ENCODE data around the gene ARL3.

ARL3 gene

DNA sequence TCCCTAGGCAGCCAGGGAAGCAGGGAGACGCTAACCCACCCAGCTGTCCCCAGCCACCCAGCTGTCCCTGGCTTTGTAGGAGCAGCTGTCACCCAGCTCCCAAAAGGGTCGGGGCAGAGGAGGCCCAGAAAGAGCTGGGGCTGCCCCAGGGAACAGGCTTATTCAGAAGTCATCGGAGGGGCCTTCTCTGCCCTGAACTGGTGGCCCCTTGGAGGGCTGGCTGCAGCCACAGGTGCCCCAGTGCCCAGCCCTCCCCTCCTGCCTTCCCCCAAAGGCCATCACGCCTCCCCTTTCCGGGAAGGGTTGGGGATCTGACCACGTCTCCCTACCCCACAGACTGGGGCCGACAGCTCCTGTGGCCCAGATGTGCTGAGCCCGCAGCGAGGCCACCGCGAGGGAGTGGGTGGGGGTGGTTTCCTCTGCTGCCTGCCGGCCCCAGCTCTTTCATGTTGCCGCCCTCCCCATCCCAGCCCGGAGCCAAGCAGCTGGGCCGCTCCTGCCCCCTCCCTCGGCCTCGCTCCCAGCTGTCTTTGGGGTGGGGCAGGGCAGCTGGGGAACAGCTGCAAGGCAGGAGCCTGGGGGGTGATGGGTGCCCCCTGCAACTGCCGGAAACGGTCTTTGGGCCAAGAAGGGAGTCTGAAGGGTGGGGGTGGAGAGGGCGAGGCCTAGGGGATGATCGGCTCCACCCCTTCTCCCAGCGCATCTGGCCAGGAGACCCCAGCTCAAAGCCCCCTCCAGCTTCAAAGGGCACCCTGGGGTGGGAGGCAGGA, 53.1 kb downstream of the ARL3 start:
- no peak overlapping the region for H3K4me3 ChIP-seq (ENCODE audit: low read depth, low read length)
- DNase-seq (ENCODE audit: low read depth, low spot score), result no peak
- TF ChIP-seq, protein P1, sequence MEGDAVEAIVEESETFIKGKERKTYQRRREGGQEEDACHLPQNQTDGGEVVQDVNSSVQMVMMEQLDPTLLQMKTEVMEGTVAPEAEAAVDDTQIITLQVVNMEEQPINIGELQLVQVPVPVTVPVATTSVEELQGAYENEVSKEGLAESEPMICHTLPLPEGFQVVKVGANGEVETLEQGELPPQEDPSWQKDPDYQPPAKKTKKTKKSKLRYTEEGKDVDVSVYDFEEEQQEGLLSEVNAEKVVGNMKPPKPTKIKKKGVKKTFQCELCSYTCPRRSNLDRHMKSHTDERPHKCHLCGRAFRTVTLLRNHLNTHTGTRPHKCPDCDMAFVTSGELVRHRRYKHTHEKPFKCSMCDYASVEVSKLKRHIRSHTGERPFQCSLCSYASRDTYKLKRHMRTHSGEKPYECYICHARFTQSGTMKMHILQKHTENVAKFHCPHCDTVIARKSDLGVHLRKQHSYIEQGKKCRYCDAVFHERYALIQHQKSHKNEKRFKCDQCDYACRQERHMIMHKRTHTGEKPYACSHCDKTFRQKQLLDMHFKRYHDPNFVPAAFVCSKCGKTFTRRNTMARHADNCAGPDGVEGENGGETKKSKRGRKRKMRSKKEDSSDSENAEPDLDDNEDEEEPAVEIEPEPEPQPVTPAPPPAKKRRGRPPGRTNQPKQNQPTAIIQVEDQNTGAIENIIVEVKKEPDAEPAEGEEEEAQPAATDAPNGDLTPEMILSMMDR (IDR thresholded peaks at IDR 0.05; ENCODE audit: insufficient read depth, low read length, missing control alignments), result no peak
- ChIA-PET CTCF (interaction anchor here (1.1 to 7.1 kb wide), 5 partner anchors 8 to 158 kb away, joined by 3 to 55 read pairs (median 5); no protein-coding TSS in a partner anchor), POLR2A (interaction anchor here (0.8 to 1.8 kb wide), 4 partner anchors 9 to 19 kb away, joined by 3 to 6 read pairs (median 4); no protein-coding TSS in a partner anchor)

DNA sequence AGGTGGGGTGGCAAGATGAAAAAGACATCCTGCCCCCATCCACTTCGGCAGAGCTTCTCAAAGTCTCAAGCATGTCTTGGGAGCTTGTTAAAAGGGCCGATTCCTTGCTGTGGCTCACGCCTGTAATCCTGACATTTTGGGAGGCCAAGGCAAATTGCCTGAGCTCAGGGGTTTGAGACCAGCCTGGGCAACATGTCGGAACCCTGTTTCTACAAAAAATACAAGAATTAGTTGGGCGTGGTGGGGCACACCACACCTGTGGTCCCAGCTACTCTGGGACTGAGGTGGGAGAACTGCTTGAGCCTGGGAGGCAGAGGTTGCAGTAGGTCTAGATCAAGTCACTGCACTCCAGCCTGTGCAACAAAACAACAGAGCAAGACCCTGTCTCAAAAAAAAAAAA, 55.4 kb downstream of the ARL3 start:
- no peak overlapping the region for H3K4me3 ChIP-seq (ENCODE audit: low read depth, low read length)
- POLR2A ChIA-PET, result interaction anchor here (0.6 kb wide), 1 partner anchor 374 kb away, joined by 5 read pairs; no protein-coding TSS in a partner anchor
- CTCF ChIA-PET, result interaction anchor here (0.8 to 2.5 kb wide), 5 partner anchors 12 to 243 kb away, joined by 3 to 11 read pairs (median 3); no protein-coding TSS in a partner anchor
- TF ChIP-seq, protein P1 (IDR thresholded peaks at IDR 0.05; ENCODE audit: insufficient read depth, low read length, missing control alignments), result no peak
- DNase-seq (ENCODE audit: low read depth, low spot score), result no peak

DNA sequence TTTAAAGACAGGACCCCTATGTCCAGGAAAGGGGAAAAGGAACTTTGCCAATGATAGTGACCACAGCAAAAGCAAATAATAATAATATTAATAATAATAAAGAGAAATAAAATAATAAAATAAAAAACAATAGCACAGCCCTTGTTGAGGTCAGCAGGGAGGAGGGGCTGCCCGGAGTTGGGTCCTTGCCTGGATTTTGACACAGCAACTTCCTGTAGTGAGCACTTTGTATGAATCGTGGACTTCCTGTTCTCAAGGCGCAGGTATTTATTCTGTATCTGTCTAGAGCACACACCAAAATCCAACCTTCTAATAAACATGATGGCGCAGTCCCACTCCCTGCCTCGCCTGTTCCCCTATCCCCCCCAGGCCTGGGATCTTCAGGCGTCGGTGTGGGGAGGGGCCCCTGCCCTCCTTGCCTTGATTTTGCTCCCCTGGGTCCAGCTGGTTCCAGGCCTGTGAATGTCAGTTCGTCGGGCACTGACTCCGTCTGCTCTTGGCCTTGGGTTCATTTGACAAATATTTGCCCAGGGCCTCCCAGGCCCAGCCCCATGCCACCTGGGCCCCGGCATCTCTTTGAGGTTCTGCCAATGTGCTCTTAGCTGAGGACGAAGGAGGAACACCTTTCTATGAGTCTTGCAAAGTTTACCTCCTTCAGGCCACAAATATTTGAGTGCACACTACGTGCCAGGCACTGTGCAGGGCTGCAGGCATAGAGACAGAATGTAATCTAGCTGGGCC, 56.0 kb downstream of the ARL3 start:
- no peak overlapping the region for H3K4me3 ChIP-seq (ENCODE audit: low read depth, low read length)
- DNase-seq (ENCODE audit: low read depth, low spot score), result no peak
- TF ChIP-seq, protein P1 (IDR thresholded peaks at IDR 0.05; ENCODE audit: insufficient read depth, low read length, missing control alignments), result no peak
- ChIA-PET CTCF (interaction anchor here (0.8 to 2.5 kb wide), 5 partner anchors 12 to 244 kb away, joined by 3 to 11 read pairs (median 3); no protein-coding TSS in a partner anchor), POLR2A (interaction anchor here (0.6 to 0.9 kb wide), 2 partner anchors 12 to 375 kb away, joined by 3 to 5 read pairs; no protein-coding TSS in a partner anchor)

DNA sequence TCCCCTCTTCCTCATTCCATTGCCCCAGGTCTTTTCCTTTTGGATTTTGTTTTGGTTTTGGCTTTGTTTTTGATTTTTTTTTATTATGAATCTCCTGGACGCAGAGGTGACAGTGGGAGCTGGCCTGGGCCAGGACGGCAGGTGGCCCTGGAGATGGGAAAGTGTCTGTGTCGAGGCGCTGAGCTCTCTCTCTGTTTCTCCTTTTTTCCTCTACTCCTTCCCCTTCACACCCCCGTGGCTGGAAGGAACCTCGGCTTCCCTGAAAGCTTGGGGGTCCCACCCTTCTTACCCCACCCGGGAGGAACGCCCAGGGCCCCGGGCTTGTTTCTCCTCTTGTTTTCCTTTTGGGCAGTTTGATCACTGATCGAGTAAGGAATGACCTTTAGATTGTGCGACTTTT, 56.7 kb downstream of the ARL3 start:
- ChIA-PET POLR2A (interaction anchor here (0.9 kb wide), 1 partner anchor 11 kb away, joined by 3 read pairs; no protein-coding TSS in a partner anchor), CTCF (interaction anchor here (1.6 to 2.5 kb wide), 2 partner anchors 13 kb away, joined by 5 to 11 read pairs; partner anchors contain the start of gene TRIM8)

DNA sequence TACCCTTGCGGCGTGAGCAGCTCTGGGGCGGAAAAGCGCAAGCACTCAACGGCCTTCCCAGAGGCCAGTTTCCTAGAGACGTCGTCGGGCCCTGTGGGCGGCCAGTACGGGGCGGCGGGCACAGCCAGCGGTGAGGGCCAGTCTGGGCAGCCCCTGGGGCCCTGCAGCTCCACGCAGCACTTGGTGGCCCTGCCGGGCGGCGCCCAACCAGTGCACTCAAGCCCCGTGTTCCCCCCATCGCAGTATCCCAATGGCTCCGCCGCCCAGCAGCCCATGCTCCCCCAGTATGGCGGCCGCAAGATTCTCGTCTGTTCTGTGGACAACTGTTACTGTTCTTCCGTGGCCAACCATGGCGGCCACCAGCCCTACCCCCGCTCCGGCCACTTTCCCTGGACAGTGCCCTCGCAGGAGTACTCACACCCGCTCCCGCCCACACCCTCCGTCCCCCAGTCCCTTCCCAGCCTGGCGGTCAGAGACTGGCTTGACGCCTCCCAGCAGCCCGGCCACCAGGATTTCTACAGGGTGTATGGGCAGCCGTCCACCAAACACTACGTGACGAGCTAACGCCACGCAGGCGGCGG, 57.3 kb downstream of the ARL3 start:
- CTCF ChIA-PET, result interaction anchor here (1.6 to 2.5 kb wide), 2 partner anchors 12 to 14 kb away, joined by 5 to 11 read pairs; partner anchors contain the start of gene TRIM8
- TF ChIP-seq, protein P1 (IDR thresholded peaks at IDR 0.05; ENCODE audit: insufficient read depth, low read length, missing control alignments), result no peak
- no peak overlapping the region for H3K4me3 ChIP-seq (ENCODE audit: low read depth, low read length)
- DNase-seq (ENCODE audit: low read depth, low spot score), result no peak
- POLR2A ChIA-PET, result interaction anchor here (2.3 kb wide), 1 partner anchor 11 kb away, joined by 7 read pairs; no protein-coding TSS in a partner anchor

More for the DNA sequence above, 56.7 kb downstream of the ARL3 start:
- no peak overlapping the region for H3K4me3 ChIP-seq (ENCODE audit: low read depth, low read length)
- DNase-seq (ENCODE audit: low read depth, low spot score), result no peak
- TF ChIP-seq, protein P1 (IDR thresholded peaks at IDR 0.05; ENCODE audit: insufficient read depth, low read length, missing control alignments), result no peak

Data from AG04449 (cell line).